Hematopoietic multipotent progenitor cell treated with erythropoietin and hydrocortisone succinate and interleukin-3 and kit ligand, for 6 days (in vitro differentiated cells): ENCODE measurements around the gene MCFD2.
A peak's percentile ranks its signal among the peaks of the same experiment; 100 is the strongest.
"Not testable (repeated sequence)": the region's sequence is repeated elsewhere in the genome, so short reads cannot be mapped to it uniquely, and the experiment has no call there.

Experiments used
- DNase-seq: peaks from one replicate; pipeline ENCODE4 v3.0.0-alpha.2; 2015

The MCFD2 gene

DNA sequence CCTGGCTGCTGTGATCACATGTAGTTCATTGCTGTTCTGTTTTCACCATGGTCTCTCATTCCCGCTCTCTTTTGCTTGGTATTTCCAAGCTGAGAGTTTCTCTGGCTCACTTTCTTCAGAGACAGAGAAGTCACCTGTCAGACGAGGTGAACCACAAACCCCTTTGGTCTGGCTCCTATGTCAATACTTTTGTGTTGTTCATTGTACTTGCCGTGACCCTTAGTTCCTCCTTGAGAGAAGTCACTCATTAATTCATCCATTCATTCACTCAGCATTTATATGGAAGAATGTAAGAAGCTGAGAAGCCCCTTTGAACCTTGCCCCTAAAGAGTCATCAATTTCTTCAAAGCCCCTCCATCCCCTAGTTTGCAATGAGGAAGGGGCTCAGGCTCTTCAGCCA is 15.2 kb downstream of the MCFD2 start:
- DNase-seq, result no peak

DNA sequence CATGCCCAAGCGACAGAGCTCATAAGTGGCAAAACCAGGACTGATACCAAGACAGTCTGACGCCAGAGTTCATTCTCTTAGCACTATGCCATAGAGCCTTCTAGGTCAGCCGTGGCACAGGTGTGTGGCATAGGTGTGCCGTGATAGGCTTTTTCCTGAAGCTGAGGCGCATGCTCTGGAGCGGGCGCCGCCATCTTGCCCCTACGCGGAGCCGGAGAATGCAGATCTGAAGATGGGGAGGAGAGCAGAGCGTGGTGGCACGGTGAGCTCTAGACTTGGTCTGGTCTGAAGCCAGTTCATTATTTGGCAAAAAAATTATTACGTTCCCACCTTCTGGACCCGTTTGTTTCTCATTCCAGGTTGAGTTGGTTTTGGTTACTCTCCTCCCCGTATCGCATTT is 16.6 kb downstream of the MCFD2 start:
- DNase-seq, result no peak

DNA sequence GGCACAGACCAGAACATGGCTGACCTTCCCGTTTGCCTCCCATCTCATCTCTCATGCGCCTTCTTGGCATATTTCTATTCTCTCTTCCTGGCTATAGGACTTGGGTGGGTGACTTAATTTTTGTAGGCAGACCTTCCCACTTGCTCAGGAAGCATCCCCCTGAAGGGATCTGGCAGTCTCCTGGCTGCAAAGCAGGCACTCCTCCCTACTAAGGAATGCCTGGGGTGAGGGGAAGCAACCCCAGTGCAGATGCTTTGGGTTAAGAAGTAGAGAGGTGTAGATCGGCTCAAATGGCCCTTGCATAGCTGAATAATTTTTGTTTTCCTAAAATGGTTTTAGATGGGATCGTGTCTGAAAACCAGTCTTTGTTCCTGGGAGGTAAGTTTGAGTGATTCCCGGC is 17.6 kb downstream of the MCFD2 start:
- no peak for DNase-seq

DNA sequence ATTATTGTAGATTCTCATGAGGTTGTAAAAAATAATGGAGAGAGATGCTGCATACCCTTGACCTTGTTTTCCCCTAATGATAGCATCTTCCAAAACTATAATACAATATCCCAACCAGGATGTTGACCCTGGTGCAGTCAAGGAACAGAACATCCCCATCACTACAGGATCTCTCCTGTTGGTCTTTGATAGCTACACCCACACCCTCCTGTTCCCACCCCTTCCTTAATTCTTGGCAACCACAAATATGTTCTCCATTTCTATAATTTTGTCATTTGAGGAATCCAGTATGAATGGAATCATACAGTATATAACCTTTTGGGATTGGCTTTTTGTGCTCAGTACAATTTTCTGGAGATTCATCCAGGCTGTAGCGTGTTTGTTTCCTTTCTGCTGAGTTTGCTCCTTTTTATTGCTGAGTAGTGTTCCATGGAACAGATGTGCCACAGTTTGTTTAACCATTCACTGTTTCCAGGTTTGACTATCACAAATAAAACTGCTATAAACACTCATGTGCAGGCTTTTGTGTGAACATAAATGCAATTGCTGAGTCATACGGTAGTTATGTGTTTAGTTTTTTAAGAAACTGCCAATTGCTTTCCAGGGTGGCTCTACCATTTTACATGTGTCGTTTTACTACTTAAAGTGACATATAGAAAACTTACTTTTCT is 22.2 kb downstream of the MCFD2 start:
- DNase-seq, result no peak

DNA sequence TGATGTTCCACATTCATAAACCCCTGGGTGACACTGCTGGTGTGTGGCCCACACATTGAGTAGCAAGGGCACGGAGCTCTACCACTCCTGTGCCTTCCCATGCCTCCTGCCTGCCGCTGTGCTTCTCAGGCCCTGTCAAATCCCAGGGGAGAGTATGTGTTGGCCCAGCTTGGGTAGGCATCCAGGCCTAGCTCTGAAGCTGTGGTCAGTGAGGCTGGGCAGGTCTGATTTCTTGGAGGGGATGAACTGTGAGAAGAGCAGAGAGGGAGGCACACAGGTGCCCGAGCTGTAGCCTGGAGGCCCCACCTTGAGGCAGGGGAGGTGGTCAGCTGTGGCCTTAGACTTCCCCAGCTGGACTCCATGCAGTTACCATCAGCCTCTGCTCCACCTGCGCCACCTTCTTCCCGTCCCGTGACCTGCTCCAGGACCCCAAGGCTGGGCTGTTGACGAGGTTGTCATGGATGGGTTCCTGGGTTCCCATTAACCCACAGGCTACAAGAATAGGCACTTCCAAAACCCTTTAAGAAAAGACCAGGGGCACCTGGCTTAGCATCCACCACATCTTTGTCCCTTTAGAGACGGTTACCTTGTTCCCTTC is 23.6 kb downstream of the MCFD2 start:
- no peak for DNase-seq

DNA sequence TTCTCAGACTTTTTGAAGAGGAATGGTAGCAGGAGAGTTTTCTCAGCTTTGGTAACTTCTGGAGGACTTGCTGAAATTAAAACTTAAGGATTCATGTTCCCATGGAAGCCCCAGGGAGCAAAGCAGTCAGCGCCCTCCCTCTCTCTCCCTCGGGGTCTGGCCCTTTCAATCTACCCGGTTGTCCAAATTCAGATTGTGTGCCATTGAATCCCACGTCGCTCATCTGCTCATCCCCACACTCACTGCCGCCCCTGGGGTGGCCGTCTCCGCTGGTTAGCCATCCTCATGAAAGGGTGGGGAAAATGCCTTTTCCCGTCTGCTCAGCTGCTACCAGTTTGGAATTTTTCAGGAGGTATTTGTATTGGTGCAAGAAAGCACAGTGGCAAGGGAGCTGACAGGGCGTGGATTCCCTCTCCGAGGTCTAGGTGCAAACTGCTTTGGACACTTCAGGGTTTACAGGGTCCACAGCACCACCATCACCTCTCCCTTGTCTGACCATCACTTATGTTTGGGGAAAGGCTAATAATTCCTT is 27.1 kb downstream of the MCFD2 start:
- no peak for DNase-seq

DNA sequence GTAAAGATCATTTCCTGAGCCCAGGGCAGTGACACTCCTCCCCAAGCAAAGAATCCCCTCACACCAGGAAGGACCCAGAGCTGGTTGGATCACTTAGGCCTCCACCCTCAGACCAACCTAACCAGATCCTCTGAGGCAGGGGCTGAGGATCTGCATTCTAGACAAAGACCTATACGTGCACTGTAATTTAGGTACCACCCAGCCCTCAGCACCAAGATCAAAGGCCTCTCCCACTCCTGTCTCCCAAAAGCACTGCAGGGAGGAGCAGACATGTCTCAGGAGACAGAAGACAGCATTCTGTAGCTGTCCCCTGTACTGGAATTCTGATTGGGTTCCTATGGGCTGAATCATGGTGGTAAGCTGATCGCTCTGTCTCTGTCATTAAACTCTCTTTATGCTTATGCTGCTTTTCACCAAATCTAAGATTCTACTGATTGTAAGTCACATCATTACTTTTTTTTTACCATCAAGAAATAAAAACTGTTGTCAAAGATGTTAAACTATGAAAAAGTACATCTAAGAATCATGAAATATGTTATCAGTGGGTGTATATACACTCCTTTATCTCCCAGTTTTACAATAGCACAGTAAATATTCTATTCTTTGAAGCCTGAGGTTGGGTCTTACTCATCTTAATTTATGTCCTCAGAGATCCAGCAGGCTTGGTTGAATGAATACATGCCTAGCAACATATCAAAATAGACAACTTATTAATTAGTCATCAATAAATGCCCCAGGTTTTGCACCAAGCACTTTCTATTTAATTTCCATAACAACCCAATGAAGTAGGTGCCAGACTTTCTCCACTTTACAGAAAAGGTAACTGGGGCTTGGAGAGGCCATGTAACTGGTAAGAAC is 28.3 kb downstream of the MCFD2 start:
- no peak for DNase-seq

DNA sequence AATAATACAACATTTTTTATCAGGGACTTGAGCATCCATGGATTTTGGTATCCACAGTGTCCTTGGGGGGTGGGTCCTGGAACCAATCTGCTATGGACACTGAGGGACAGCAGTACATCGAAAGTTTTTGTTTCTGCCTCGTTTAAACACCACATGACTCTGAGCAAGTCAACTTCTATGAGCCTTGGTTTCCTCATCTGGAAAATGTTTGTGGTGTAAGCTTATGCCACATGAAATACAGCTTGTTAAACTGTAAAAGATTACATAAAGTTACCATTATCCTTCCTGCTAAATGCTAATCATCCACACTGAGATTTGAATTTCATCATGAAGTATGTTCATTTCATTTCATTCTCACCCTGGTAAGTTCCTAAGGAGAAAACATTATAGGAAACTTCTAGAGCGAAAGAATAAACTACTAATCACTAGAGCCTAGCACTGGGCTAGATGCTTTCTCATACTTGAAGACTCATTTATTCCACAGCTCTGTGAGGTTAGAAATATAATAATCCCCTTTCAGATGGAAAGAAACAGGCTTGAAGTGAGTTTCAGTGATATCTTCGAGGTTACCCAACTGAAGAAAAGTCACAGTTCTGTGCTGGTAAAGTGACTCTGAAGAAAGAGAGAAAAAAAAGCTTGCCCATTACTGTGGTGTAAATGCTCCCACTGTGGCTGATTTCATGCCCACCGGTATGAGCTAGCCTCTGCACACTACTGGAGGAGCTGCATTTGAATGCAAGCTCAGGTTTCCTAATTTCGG is 29.2 kb downstream of the MCFD2 start:
- DNase-seq, result no peak

DNA sequence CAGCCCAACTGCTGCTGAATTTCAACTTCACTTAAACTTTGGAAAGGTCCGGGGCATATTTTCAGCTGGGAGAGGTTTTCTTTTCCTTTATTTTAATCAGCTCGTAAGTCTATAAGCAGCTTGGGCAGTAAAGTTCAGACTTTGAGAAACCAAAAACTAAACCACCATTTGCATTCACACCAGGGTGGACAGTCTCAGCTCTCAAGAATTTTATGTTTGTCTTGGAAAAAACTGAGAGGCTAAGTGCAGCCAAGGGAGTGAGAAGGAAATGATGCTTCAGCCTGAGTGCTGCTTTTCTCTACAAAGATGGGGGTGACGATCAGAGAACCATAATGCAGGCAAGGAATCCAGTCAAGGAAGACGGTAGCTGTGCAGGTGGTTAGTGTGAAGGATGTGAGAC is 30.2 kb downstream of the MCFD2 start:
- DNase-seq, result no peak

DNA sequence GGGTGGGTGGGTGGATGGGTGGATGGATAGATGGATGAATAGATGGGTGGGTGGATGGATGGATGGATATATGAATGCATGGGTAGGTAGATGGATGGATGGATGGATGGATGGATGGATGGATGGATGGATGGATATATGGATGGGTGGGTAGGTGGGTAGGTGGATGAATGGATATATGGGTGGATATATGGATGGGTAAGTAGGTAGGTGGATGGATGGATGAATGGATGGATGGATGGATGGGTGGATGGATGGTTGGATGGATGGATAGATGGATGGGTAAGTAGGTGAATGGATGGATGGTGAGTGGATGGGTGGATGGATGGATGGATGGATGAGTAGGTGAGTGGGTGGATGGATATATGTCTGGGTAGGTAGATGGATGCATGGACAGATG is 36.1 kb downstream of the MCFD2 start:
- no peak for DNase-seq

DNA sequence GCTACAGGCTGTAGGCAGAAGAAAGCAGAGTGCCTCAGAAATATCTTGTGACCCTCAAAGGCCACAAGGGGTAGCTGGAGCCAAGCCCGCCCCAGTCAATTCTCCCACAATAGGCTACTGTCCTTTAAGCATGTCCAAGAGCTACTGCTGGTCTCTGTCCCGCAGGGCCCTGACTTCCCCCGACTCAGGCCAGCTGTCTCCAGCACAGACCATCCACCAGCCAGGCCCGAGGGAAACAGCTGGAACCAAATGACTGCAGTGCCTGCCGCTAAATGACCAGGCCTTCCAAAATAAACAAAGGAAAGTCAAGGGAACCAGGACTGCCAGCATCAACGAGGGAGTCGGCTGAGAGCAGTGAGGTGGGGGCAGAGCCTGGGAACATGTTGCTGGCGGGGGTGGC is 36.7 kb downstream of the MCFD2 start:
- no peak for DNase-seq

DNA sequence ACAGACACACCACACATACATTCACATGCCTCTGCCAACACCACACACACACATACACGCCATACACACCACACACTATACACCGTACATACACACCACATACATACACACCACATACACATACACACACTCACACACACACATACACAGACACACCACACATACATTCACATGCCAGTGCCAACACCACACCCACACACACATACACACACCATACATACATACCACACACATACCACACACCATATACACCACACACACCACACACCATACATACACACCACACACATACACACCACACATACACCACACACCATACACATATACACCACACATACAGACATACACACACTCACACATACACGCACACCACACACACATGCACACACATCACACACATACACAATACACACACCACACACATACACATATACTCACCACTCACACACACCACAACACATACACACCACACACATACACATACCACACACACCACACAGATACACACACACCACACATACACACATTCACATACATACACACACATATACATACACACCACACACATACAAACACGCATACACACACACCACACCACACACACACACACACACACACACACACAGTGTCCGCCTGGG is 37.2 kb downstream of the MCFD2 start:
- DNase-seq, result no peak

DNA sequence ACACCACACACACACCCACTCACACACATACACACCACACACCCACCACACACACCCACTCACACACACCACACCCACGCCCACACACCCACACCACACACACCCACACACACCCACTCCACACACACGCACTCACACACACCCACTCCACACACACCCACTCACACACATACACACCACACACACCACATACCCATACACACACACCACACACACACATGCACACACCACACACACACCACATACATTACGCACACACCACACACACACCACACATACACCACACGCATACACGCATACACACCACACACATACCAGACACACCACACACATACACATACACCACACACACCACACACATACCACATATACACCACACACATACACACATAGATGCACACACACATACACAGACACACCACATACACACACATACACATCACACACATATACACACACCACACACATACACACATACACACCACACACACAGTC is 37.9 kb downstream of the MCFD2 start:
- DNase-seq, result no peak

DNA sequence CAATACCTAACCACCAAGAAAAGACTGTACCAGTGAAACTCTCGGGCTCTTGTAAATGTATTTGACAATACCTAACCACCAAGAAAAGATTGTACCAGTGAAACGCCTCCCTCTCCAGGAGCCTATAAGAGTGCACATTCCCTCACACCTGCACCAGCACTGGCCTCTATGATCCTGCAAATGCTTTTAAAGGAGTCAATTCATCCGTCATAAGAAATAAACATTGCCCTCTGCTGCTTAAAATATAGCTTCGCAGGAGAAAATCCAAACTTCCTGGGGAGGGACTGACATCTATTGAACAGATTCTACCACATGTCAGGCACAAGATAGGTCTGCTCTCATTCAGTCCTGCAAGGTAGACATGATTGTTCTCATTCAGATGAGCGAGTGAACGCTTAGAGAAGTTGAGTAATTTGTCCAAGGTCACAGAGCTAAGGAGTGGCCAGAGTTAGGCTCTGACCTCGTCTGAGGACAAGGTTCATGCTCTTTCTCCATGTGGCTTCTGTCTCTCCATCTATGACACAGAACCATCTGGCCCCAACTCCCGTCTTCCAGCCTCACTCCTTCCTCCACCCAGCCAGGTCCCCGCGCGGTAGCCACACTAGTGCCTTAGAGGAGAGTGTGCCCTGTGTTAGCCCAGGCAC is 38.7 kb downstream of the MCFD2 start:
- peak; percentile 85 for DNase-seq

DNA sequence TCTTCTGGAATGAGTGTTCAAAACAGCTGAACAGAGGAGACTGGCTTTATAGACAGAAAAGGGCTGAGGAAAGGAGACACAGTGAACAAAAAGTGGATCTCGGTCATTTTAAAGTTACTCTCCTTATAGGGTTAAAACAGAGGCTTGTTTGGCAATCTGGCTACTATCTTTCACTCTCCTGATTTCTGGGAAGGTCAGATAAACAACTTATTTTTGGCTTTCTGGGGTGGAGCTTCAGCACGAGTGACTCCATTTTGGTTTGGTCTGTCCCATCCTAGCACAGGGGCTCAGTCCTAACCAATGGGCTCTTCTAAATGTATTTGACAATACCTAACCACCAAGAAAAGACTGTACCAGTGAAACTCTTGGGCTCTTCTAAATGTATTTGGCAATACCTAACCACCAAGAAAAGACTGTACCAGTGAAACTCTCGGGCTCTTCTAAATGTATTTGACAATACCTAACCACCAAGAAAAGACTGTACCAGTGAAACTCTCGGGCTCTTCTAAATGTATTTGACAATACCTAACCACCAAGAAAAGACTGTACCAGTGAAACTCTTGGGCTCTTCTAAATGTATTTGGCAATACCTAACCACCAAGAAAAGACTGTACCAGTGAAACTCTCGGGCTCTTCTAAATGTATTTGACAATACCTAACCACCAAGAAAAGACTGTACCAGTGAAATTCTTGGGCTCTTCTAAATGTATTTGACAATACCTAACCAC is 39.5 kb downstream of the MCFD2 start:
- not testable (repeated sequence) for DNase-seq

DNA sequence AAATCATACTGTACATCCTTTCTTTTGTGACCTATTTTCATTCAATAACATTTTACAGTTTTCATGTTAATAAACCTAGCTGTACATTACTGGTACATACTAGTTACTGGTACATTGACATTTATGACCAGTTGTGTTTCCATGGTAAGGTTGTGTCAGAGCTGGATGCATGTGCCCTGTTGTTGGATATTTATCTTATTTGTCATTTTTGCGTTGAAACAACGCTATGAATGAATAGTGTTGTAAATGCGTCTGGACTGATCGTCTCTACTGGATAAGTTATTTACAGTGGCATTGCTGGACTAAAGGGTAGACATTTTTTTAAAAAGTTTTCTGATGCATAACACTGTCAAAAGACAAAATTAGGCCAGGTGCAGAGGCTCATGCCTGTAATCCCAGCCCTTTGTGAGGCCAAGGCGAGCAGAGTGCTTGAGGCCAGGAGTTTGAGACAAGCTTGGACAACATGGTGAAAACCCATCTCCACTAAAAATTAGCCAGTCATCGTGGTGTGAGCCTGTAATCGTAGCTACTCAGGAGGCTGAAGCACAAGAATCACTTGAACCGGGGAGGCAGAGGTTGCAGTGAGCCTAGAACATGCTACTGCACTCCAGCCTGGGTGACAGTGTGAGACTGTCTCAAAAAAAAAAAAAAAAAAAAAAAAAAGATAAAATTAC is 40.2 kb downstream of the MCFD2 start:
- no peak for DNase-seq

DNA sequence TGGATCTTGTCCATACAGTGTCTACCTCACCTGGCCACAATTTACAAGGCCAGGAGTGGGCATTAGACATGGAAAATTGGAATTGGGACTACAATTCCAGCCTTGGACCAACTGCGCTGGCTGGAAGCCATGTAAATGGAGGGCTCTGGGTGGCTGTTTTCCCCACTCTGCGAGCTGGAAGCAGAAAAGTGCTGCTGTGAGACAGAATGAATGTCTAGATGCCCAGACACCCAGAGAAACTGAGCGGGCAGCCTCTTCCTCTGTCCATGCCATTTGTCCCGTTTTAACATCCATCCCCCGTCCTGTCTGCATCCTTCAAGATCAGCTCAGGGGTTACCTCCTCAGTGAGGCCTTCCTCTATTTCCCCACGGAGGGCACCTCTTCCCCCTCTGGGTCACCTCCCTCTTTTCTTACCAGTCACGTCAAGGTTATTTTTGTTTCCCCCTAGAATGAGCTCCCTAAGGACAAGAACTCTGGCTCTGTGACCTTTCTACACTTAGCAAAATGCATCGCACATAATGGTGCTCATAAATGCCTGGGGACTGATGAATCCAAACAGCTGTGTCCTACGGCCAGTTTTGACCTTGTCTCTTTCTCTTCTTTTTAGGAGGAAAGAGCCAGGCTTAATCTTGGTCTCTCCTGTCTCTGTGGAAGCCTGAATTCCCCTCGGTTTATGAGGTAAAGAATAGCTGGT is 41.2 kb downstream of the MCFD2 start:
- no peak for DNase-seq

DNA sequence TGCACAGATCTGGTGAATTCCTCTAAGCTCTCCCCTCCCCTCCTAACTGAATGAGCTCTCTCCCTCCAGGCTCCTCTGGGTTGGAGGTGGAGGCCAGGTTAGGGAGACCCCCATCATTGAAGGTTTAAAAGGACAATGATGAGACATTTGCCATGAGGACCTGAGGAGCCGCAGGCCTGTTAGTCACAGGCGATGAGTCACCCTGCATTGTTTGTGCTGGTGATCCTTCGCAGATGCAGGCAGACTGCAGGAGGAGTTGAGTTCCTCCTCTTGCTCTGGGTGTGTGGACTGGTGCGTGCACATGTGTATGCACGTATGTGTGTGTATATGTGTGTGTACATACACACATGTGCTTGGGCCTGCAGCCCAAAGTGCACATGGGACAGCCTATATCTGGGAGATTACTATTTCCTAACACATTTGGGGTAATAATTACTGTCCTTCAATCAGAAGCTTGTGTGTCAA is 42.0 kb downstream of the MCFD2 start:
- peak; percentile 61 for DNase-seq

DNA sequence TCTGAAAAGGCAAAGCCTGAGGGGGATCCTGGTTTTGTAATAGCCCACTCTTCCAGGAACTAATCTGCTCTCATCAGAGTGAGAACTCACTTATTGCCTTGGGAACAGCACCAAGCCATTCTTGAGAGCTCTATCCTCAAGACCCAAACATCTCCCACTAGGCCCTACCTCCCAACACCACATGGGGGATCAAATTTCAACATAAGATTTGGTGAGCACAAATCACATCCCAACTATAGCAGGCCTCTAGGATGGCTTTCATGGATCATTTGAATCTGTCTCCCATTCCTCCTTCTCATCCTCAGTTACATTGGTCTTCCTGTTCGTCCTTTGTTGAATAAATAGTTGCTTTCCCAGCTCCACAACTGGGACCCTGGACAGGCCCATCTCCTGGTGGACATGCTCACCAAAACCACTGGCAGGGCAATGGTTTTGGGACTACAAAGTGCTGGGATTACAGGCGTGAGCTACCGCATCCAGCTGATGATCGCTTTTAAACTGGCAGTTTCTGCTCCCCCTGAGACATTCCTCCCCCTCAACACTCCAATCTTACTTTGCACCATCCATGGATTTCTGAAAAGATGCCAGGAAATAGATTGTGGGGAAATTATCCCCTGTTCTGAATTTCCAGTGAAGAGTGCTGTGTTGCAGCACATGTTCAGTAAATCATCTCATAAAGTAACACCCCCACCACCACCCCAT is 42.6 kb downstream of the MCFD2 start:
- no peak for DNase-seq
